ENCODE results near the gene CCDC169.

GRCh38 chr13:36244073-36244472, 53.5 kb downstream of the CCDC169 start:
- no peak for TF ChIP-seq CTCF (optimal IDR thresholded peaks at IDR 0.05 in 1 of 3, IDR thresholded peaks at IDR 0.05 in 1 of 3, conservative IDR thresholded peaks at IDR 0.05 in 1 of 3; ENCODE audit: extremely low read depth in 1 of 3, insufficient read depth in 2 of 3, low read length in 3 of 3)
- no peak for TF ChIP-seq EZH2 (IDR thresholded peaks at IDR 0.05; ENCODE audit: low read length)

All from keratinocyte (primary cell).